Putamen (tissue), 1 donor: Measurements from ENCODE around the gene DENND1A.
"Not testable (repeated sequence)": the region's sequence is repeated elsewhere in the genome, so short reads cannot be mapped to it uniquely, and the experiment has no call there.

Experiments
- DNase-seq: peaks from one replicate; pipeline ENCODE4 v3.0.0-alpha.2; 2016; ENCODE audit warnings: low spot score

The DENND1A gene, protein sequence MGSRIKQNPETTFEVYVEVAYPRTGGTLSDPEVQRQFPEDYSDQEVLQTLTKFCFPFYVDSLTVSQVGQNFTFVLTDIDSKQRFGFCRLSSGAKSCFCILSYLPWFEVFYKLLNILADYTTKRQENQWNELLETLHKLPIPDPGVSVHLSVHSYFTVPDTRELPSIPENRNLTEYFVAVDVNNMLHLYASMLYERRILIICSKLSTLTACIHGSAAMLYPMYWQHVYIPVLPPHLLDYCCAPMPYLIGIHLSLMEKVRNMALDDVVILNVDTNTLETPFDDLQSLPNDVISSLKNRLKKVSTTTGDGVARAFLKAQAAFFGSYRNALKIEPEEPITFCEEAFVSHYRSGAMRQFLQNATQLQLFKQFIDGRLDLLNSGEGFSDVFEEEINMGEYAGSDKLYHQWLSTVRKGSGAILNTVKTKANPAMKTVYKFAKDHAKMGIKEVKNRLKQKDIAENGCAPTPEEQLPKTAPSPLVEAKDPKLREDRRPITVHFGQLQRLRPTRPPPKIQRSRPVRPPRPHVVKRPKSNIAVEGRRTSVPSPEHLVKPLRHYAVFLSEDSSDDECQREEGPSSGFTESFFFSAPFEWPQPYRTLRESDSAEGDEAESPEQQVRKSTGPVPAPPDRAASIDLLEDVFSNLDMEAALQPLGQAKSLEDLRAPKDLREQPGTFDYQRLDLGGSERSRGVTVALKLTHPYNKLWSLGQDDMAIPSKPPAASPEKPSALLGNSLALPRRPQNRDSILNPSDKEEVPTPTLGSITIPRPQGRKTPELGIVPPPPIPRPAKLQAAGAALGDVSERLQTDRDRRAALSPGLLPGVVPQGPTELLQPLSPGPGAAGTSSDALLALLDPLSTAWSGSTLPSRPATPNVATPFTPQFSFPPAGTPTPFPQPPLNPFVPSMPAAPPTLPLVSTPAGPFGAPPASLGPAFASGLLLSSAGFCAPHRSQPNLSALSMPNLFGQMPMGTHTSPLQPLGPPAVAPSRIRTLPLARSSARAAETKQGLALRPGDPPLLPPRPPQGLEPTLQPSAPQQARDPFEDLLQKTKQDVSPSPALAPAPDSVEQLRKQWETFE

GRCh38 chr9:123929870-123930831, at the start of gene DENND1A:
TSS of gene DENND1A (minus strand) at chr9:123930126. CDS start at chr9:123929905, 221 bp downstream.
- peak; percentile 87 for DNase-seq

DNA sequence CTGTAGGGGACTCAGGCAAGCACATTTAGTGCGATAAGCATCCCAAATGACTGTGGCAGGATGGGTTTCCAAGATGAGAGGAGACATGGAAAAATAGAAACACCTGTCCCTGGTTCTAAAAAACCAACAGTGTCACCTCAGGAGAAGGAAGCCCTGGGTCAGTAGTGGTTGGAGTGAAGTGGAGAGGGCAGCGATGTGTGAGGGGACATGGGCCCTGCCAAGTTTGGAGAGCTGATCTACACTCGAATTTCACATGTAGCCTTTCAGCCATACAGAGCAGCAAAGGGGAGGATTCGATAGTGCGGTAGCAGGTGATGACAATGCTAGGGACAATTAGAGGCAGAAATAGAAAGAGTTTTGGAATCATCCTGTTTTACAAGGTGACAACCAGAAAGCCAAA, 49.1 kb upstream of the DENND1A start:
- DNase-seq = no peak

DNA sequence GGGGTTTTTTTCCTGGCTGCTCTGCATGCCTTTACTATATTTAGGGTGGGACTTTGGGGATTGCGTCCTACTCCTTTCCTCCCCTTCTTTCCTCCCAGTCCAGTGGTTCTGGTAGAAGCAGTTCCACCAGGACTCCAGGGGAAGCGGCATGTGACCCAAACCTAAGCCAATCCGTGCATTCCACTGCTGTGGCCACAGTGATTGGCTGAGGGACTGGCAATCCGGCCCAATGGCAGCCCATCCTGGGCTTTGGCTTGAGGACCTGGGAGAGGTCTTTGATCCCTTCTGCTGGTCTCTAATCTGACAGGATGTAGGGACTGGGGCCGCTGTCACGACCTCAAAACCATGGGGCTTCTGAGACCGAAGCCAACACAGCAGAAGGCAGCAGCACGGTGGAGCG, 46.7 kb upstream of the DENND1A start:
- not testable (repeated sequence) for DNase-seq

DNA sequence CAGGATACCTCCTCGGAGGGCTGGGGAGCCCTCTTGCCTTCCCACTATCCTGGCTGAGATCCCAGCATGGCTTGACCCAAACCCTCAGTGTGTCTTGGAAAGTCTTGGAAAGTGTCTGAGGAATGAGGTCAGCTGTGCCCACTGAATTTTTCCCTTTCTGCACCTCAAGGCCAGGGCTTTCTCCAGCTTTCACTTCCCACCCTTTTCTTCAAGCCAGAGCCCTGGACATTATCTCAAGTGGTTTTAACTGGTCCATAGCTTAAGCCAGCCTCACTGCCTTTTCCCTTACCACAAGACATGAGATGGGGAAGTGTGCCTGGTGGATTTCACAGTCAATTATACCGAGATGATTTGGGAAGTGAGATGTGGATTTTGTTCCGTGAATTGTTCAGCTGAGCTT, 45.9 kb upstream of the DENND1A start:
- no peak for DNase-seq

GRCh38 chr9:123974471-123974870, 44.5 kb upstream of the DENND1A start:
- DNase-seq = no peak

GRCh38 chr9:123973590-123974223, 43.8 kb upstream of the DENND1A start:
- no peak for DNase-seq

DNA sequence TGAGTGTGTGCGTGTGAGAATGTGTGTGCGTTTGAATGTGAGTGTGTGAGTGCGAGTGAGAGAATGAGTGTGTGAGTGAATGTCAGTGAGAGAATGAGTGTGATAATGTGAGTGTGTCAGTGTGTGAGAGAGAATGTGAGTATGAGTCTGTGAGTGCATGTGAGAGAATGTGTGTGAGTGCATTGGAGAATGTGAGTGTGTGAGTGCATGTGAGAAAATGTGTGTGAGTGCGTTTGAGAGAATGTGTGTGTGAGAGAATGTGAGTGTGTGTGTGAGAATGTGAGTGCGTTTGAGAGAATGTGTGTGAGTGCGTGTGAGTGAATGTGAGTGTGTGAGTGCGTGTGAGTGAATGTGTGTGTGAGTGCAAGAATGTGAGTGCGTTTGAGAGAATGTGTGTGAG, 42.7 kb upstream of the DENND1A start:
- DNase-seq = no peak

GRCh38 chr9:123967323-123967722, 37.4 kb upstream of the DENND1A start:
- no peak for DNase-seq

DNA sequence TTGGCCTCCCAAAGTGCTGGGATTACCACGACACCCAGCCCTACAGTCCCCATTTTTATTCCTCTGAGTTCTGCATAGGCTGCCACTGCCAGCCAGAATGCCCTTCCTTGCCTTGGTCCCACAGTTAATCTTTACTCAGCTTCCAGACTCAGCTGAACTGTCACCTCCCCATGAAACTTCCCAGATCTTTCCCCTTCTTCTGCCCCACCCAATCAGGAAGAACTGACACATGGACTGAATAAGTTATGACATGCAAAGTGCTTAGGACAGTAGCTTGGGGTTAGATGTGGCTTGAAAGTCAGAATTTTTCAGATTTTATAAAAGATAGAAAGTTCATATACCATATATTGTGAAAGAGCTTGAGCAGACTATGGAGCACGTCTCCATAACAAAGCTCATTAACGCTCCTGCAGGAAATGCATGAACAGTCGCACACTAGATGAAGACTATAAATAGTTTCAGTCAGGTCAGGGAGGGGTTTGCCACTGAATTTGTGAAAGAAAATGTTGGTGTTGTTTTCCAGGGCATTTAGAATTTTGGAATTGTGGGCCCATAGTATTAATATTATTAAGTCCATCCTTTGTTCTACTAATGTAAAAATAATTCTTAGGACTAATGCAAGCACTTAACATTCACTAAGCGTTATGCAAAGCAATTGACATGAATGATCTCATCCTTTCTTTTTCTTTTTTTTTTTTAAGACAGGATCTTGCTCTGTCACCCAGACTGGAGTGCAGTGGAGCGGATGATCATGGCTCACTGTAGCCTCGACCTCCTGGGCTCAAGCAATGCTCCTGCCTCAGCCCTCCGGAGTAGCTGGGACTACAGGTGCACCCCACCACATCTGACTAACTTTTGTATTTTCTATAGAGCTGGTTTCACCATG, 36.1 kb upstream of the DENND1A start:
- no peak for DNase-seq

DNA sequence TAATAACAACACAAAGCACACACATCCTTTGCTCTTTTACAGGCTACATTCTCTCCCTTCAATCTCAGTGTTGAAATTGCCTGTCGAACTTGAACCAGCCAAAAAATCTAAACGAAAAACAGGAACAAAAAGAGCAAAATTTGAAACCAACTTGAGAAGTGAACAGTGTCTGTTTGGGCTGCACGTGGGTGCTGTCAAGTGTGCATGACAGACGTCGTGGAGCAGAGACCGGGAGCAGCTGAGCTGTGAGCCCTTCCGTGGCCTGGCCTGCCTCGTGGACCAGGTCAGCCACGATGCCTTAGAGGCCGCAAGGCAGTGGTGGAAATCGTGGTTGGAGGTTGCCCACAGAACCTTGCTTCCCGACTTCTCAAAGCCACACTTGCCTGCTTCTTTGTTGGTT, 34.8 kb upstream of the DENND1A start:
- DNase-seq = no peak

- DNase-seq = no peak
Observed at GRCh38 chr9:123960965-123961364, 31.0 kb upstream of the DENND1A start.

- DNase-seq = no peak
Observed at GRCh38 chr9:123960366-123960765, 30.4 kb upstream of the DENND1A start.

DNA sequence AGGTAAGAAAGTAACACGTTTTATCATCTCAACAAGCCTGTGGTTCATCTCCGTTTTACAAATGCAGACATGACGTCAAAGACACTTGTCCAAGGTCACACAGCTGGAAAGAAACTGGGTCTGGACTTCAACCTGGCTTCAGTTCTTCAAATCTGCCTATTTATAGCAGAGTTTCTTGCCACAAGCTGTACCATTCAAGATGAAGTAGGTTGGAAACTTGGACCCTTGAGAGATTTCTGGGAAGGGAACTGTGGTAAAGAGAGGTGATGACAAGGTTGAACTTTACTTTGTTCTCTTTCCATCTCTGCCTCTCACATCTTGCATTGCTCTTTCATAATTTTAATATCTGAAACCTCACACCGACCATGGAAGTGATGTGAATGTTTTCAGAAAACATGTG, 29.9 kb upstream of the DENND1A start:
- no peak for DNase-seq

GRCh38 chr9:123957731-123958130, 27.8 kb upstream of the DENND1A start:
- DNase-seq = no peak

DNA sequence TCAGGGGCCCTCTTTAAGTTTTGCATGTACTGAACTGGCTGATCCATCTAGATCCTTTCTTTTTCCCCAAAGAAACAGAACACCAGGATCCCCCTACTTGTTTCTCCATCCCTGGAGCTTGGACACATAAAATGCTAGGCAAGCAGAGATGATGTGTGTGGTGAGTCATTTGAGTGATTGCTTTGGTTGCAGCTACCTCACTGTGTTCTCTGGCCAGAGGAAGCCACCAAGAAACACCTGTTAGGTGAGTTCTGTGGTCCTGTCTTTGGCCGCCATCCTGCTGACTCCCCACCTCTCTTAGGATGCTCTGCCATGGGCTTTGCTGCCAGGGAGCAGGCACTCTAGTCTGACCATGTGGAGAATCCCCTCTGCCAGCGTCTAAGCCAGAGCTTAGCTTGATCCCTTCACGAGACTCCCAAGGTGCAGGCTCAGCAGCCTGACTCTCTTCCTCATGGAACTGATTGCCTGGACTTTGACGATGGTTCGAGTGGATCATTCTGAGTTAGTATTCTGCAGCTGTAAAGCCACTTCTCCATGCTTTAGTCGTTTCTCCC, 27.3 kb upstream of the DENND1A start:
- DNase-seq = no peak

GRCh38 chr9:123955637-123956036, 25.7 kb upstream of the DENND1A start:
- no peak for DNase-seq

GRCh38 chr9:123954518-123955280, 24.8 kb upstream of the DENND1A start:
- DNase-seq = no peak

DNA sequence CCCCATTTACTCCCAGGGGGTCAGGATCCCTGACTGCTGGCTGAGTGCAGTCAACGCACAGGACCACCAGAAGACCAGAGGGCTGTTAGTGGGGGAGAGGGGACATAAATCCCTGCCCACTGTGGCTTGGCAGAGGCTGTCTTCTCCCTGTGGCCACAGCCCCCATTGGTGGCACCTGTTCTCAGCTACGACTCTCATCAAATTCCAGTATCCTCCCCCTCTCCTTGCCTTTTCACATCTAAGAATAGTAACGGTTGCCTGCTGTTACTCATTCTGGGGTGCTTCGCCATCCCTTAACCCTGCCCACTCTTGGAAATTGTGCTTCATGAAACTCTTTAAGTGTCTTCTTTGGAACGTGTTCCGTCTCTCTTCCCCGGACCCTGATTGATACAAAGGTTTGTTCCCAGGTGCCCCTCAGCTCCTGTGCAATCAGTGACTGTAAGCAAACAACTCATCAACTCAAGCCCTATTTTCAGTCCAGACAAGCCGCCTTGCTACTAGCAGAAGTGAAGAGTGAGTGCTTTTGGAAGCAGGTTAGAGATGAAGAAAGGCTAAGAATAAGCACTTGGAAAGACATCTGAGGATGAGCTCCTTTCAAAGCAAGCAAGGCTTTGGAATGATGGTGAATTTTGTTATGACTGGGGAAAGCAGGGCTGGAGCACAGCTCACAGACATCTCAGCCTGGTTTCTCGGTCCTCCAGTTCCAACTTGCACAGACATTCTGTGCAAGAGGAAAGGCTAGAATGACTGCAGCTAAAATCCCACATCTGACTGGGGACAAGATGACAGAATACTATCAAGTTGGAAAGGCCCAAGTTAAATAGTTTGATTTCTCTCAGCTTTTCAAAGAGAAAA, 22.9 kb upstream of the DENND1A start:
- no peak for DNase-seq
